Gastrocnemius medialis (tissue), 4 donors: Measurements from ENCODE around the gene SH3GLB1.
"Not testable (repeated sequence)": the region's sequence is repeated elsewhere in the genome, so short reads cannot be mapped to it uniquely, and the experiment has no call there.

Experiments used
- CTCF ChIP-seq, 5 experiments: fragments of 450-650 bp in 3 of 5; fragments of 200-600 bp in 2 of 5; sonication (generic) in 2 of 5; IDR thresholded peaks in 4 of 5; conservative IDR thresholded peaks in 1 of 5; 1 replicate in 4 of 5; 2 replicates in 1 of 5; pipeline ENCODE4 v1.5.1; 2016 to 2019; ENCODE audit warnings: antibody characterized with exemption in 5 of 5, mild to moderate bottlenecking in 3 of 5, moderate library complexity in 3 of 5
- POLR2A ChIP-seq, 2 donors: fragments of 450-650 bp; IDR thresholded peaks; one replicate each; pipeline ENCODE4 v1.6.1; 2017; ENCODE audit warnings: antibody characterized with exemption in 2 of 2, mild to moderate bottlenecking in 2 of 2, moderate library complexity in 2 of 2

GRCh38 chr1:86658381-86658780 is 46.0 kb upstream of the SH3GLB1 start:
- not testable (repeated sequence) for TF ChIP-seq CTCF (IDR thresholded peaks at IDR 0.05 in 4 of 5, conservative IDR thresholded peaks at IDR 0.05 in 1 of 5); POLR2A (IDR thresholded peaks at IDR 0.05)
